HG02763 (cell line): Measurements from ENCODE around the gene DNPH1.

Source experiments
- ATAC-seq: cut with Tn5 transposase; IDR thresholded peaks from one replicate; pipeline ENCODE4 v1.9.1; 2021; ENCODE audit warnings: mild to moderate bottlenecking, moderate library complexity; ENCODE audit not compliant: unreplicated experiment

The DNPH1 gene

DNA sequence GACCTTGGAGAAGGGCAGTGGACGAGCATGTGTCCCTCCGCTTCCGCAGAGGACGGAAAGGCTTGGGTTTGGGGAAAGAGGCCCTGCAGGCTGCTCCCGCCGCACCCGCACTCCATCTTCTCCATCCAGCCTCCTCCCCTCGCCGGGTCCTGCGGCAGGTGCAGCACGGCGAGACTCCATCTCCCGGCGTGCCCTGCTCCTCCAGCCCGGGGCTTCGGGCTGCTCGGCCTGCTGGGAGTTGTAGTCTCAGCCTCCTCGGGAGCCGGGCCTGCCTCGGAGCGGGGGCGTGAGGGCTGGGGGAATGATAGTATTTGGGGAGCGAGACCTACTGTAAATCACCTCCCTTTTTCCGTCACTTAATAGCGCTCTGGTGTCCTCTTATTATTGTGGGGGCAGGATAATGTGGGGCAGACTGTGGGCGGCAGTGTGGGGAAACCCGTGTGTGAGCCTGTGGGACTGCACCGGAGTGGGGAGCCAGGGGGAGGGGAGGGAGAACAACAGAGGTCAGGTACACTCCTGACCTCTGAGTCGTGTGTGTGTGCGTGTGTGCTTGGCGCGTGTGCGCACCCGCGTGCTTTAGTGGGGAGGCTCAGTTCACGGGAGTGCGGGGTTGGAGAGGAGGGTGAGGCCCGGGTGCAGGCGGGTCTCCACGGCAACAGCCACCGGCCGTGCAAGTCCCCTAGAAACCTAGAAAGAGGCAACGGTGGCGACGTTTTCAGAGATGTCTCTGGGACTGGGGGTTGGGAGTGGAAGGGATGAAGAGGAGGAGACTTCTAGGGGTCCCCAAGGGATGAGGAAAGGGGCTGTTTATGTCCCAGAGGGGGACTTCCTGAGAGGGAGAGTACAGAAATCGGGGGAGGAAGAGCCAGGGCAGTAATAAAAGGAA lies 18.1 kb upstream of the DNPH1 start:
- peak; percentile 90 for ATAC-seq

GRCh38 chr6:43246301-43247113 lies 17.2 kb upstream of the DNPH1 start:
- peak; percentile 16 for ATAC-seq

GRCh38 chr6:43243664-43244321 lies 14.5 kb upstream of the DNPH1 start:
- no peak for ATAC-seq

- ATAC-seq = no peak
Observed at GRCh38 chr6:43242908-43243663, 13.8 kb upstream of the DNPH1 start, which contains the start of gene TTBK1. Gene TTBK1 (plus strand): TSS chr6:43243481. CDS start chr6:43246661, 3,180 bp downstream.

DNA sequence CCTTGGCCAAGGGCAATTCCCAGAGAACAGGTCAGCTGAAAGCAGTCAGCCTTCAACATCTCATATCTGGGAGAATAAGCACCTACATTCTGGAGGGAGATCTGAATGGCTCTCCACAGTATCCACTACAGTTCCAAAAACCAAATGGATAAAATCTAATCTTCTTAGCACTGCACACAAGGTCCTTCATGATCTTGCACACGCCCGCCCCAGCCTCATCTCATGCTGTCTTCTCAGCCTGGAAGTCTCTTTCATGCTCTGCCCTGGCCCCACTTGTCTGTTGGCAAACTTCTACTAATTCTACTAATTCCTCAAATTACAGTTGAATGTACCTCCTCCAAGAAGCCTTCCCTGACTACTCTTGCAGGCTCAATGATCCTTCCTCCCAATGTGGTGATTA lies 12.2 kb upstream of the DNPH1 start:
- no peak for ATAC-seq

DNA sequence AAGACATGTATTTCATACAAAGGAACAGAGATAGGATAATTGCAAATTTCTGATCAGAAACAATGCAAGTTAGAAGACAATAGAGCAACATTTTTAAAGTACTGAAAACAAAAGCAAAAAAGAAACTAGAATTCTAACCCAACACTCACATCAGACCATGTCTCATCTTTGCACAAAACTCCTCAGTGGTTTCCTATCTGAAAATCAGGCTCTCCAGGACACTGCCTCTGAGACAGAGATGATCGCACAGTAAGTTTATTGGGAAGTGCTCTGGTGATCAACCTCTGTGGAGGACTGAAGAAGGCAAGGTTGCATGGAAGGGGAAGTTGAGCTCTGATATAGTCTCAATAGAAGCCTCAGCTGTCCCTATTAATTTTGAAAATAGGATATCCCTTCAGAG lies 11.7 kb upstream of the DNPH1 start:
- no peak for ATAC-seq

DNA sequence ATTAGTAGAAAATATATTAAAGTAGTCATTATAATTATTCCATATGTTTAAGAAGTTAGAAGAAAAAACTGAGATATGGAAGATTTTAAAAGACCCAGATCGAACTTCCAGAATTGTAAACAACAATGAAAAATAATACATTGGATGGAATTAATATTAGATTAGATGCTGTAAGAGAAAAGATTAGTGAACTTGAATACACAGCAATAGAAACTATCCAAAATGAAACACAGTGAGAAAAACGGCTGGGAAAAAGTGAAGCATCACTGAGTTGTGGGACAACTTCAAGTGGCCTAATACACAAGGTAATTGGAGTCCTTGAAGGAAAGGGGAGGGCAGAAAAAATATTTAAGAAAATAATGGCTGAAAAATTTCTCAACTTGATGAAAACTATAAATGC lies 9.8 kb upstream of the DNPH1 start:
- ATAC-seq = no peak

- ATAC-seq = no peak
Observed at GRCh38 chr6:43235841-43236240, 6.6 kb upstream of the DNPH1 start.

- ATAC-seq = no peak
Observed at GRCh38 chr6:43231735-43232450, 2.6 kb upstream of the DNPH1 start.

GRCh38 chr6:43231053-43231452 lies 1.8 kb upstream of the DNPH1 start:
- no peak for ATAC-seq

DNA sequence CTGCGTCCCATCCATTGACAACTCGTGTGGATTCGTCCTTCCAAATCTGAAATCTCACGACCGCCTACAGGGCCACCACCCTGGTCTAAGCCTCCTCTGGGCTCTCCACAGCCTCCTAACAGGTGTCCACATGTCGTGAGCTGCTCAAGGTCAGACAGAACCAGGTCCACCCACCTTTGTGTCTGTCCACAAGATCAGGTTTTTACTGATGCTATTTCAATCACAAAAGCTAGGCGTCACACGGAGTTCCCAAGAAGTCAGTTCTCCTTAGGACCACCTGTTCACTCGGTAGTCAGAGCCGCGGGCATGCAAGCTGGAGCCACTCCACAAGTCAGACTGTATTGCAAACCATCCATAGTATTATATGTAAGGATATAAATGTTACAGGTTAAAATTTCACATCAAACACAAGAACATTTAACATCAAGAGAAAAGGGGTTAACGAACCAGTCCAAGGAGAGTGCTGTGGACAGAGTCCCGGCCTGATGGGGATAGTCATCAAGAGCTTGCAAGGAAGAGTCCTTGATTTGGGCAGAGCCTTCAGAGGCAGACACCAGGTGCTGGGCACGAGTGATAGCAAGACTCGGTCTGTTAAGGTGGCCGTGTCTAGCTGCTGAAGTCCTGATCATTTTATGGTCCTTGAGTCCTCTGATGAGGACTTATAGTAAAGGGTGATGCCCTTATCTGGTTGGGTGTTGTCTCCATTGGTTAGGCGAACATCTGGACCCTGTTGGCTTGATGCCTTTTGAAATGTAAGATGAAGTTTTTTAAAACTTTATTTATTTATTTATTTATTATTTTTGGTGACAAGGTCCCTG lies 731 bp upstream of the DNPH1 start:
- ATAC-seq = no peak

DNA sequence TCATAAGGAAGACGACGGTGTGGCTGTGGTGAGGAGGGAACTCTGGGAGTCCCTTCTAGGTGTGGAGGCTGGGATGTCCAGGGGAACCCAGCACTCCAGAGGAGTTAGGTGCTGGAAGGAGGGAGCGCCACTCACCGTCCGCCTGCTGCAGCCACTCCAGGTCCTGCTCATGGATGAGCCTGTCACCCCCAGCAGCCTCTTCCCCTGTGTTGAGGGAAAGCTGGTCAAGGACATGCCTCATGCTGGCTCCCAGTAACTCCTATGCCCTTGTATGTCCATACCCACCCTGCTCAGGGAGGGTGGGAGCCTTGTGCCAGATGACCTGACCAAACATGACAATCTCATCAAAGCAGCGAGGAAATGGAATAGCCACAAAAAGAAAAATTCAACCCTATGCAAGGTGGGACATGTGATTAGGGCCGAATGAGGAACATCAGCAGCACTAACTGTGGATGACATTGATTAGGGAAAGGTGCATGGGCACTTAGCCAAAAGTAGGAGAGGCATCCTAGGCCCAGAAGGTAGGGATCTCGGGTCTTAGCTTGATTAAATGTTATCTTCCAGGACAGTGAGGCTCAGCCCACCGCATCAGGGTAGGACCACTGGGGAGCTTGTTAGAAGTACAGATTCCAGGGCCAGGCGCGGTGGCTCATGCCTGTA lies 3.0 kb downstream of the DNPH1 start:
- ATAC-seq = no peak

DNA sequence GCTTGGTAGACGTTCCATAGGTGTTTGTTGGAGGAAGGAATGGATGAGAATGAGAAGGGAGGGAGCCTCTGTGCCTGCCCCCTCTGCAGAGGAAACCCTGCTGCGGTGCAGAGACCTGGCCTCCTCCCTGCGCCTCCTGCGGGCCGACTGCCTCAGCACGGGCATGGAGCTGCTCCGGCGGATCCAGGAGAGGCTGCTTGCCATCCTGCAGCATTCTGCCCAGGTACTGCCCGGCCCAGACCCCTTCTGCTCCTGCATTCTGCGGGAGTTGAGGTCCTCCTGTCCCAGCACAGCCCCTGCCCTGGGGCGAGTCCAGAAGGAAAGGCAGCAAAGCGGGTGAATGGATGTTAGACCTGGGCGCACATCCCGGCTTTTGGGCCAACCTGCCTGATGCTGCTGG lies 6.1 kb downstream of the DNPH1 start:
- ATAC-seq = no peak

DNA sequence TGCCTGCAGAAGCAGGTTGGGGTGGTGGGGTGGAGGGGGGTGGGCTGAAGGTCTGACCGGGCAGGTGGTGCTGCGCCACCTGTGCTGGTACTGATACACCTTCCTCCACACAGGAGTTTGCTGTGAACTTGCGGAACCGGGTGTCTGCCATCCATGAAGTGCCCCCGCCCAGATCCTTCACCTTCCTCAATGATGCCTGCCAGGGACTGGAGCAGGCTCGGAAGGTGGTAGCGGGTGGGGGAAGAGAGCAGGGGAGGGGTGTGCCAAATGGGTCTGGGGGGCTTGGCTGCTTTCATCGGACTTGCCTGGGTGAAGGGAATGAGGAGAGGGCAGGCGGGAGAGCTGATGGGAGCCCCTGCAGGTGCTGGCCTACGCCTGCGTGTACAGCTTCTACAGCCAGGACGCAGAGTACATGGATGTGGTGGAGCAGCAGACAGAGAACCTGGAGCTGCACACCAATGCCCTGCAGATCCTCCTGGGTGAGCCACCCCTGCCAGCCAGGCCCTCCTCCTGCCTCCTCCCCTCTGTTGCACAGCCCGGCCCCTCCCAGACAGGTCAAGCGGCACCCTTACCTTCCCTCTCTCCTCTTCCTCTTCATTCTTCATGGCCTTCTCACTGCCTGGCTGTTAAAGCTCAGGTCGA lies 6.7 kb downstream of the DNPH1 start:
- no peak for ATAC-seq

DNA sequence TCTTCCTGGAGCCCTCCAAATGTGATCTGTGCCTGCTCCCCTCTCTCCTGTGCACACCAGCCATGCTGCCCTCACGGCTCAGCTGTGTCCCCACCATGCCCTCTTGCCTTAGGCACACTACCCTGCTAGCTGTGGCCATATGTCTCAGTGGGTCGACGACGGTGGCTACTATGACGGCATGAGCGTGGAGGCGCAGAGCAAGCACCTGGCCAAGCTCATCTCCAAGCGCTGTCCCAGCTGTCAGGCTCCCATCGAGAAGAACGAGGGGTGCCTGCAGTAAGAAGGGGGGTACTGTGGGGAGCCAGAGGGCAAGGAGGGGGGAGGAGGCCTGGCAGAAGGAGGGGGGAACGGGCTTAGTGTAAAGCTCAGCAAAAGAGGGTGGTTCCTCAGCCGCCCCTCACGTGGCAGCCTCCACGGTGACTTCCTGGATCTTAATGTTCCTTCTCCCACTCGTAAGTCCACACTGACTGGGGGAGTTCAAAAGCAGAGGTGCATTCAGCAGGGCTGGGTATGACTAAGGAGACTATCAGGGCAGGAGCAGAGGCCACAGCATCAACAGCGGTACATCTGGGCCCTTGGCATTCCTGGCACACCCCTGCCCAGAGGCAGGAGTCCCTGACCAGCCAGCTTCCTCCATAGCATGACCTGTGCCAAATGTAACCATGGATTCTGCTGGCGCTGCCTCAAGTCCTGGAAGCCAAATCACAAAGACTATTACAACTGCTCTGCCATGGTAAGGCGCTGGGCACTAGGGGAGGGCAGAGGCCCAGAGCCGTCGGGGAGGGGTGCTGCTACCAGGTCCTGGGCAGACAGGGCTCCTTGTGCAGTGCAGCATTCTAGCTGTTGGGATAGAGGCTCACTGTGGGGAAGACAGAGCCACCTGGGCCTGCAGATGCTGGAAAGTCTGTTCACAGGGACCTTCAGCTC lies 8.0 kb downstream of the DNPH1 start:
- ATAC-seq = no peak

DNA sequence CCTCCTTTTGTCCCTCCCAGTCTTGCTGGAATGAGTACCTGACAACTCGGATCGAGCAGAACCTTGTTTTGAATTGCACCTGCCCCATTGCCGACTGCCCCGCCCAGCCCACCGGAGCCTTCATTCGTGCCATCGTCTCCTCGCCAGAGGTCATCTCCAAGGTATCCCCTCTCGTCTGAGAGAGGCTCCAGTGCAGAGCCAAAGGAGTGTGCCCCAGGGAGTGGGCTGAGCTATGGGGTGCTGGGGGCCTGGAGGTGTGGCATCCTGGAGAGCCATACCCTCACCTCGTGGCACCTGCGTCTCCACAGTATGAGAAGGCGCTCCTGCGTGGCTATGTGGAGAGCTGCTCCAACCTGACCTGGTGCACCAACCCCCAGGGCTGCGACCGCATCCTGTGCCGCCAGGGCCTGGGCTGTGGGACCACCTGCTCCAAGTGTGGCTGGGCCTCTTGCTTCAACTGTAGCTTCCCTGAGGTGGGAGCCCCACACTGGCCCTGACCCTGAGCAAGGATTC lies 8.8 kb downstream of the DNPH1 start:
- ATAC-seq = no peak

GRCh38 chr6:43219814-43220213 lies 9.5 kb downstream of the DNPH1 start:
- ATAC-seq = no peak
